CD1c-positive myeloid dendritic cell (primary cell): Measurements from ENCODE around the gene OPCML.

Experiments
- DNase-seq: peaks from one replicate; pipeline ENCODE4 v3.0.0-alpha.2; 2016; ENCODE audit errors: extremely low spot score

The OPCML gene

DNA sequence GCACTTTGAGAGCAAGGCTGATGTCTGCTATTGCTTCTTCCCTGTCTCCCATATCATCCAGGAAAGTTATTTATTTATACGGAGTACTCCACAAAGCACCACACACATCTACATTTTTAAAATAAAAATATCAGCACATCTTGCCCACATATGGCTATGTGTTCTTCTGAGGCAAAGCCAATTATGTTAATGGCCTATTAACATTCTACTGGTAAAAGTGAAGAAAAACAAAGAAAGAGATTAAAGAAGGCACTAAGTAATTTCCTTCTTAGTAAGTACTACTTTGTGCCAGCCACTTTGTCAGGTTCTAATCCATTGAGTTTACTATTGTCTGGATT is 548.7 kb downstream of the OPCML start:
- DNase-seq, result no peak

DNA sequence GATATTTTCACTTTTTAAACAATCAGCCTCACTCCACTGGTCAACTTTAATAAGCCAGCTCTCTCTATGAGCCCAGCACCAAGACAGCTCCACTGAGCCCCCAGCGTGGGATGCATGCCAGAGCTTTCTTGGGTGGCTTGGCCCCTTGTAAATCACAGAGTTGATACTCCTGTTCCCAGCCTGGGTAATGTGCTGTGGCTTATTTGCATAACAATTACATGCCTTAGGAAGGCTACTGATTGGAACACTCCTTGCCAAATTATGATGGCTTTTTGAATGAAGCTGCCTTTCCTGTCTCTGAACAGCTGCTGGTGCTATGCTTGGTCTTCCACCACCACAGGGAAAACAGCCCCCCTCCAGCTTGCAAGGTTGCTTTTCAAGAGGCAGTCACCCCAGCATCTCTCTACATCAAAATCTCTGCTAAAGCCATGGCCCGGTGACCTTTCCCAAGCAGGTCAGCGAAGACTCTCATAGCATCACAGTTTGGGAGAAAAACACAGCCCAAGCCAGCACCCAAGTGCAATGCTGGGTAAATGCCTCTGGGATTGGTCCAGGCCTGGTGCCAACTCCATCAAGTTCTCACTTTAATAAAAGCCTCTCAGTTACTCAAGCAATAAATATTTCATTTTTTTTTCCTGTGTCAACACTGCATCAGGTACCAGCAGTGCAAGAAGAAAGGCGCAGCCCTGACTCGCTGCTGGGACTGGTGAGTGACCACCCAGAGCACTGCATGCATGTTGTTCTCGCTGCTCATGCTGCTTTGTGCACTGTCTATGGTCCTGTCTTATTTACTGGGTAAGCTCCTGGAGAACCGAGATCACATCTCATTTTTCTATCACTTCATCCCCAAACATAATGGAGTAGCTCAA is 549.3 kb downstream of the OPCML start:
- no peak for DNase-seq

DNA sequence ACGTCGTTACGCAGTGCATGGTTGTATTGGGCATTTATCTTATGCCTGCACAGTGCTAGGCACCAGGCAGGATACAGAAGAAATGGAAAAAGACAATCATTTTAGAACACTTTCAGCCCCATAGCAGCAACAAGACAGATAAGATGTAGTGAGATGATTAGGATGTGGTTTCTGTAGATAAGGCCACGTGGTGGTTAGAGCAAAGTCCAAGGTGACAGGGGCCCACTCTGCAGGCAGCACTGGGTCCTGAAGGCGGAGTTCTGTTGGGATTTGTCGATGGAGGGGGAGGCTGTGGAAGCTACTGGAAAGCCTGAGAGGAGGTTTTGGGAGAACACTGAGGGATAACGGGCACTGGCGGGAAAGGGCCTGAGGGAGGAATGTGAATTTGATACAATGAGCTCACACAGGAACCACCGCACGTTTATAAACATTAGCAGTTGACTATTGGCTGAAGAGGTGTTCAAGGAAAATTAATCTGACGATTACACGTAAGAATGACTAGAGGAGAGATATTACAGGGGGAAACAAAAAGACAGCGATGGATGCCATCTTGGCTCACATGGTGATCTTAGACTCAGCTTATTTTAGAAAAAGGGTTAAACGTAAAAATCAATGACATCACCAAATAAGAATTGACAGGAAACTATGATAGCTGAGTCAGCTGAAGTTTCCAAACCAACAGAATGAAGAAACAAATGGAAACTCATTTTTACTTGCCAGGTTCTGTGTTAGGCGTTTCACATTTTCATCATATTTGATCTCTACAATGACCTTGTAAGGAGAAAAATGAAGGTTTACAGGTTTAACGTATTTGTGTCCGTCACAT is 551.0 kb downstream of the OPCML start:
- no peak for DNase-seq

DNA sequence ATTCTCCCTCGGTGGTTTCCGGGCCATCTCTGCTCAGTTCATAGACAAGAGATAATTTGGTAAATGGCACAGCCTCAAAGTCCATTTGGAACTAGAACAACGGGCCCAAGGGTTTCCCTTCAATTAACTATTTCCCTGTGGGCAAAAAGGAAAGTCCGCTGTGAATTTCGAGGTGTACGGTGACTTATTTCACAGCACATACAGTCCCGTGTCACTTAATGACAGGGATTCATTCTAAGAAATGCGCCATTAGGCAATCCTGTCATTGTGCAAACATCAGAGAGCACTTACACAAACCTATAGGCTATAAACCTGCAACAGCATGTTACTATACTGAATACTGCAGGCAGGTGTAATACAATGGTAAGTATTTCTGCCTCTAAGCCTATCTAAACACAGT is 551.6 kb downstream of the OPCML start:
- no peak for DNase-seq

DNA sequence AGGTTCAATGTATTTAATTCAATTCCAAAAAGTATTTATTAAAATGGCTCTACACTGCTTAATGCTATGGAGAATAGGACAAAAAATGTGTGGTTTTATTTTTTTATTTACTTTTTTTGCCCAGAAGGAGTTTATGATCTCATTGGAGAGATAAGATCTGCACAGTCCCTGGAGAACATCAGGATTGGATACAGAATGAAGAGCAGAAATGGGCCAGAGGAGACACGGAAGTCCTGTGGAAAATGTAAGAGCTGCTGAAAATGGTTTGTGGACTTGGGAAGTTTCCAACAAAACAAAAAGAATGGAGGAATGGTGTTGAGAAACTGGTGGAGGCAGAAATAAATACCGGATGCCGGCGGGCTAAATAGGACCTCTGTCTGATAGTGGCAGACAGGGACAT is 554.6 kb downstream of the OPCML start:
- no peak for DNase-seq

DNA sequence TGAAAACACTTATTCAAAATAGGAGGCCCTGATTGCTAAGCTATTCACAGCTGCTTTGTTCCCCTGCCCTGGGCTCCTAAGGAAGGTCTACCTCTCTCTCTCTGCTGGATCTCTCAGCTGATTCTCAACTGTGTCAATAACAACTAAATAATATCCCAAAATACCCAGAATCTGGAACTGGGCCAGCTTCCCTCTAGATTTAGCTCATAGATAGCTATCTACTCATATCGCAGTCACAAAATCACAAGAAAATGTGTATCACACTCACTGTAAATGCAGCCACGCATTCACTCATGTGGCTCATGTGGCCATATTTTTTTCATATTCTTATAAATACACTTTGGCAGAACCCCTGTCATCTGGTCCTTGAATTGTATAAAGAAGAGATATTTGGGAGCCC is 555.1 kb downstream of the OPCML start:
- no peak for DNase-seq

DNA sequence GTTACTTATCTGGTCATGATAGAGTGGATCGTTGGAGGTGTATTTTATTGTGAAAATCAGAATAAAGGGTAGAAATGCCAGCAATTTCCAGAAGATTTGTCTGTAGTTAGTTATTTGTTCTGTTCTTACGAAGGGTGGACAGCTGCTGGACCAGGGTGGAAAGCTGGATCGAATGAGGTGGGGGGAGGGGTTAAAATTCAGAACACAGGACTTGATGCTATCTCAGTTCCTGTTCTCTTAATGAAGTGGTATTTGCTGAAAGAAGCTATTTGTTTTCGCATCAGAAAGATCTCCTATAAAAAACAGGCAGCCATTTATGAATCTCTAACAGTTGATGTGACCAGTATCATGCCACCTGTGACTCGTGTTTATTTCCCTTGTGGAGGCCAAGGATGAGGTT is 556.2 kb downstream of the OPCML start:
- DNase-seq, result no peak

DNA sequence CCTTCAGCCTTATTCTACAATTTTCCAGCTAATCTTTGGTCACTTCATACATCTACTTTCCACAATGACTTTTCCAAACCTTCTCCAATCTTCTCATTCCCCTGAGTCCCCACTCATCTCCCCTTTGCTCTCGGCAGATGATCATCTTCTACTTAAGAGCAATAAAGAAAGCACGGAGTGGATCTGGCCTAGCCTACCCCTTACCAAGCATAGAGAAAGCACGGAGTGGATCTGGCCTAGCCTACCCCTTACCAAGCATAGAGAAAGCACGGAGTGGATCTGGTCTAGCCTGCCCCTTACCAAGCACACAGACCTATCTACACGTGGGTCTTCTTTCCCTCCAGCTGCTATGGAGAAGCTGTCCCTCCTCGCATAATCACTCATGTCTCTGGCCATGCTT is 558.6 kb downstream of the OPCML start:
- no peak for DNase-seq

DNA sequence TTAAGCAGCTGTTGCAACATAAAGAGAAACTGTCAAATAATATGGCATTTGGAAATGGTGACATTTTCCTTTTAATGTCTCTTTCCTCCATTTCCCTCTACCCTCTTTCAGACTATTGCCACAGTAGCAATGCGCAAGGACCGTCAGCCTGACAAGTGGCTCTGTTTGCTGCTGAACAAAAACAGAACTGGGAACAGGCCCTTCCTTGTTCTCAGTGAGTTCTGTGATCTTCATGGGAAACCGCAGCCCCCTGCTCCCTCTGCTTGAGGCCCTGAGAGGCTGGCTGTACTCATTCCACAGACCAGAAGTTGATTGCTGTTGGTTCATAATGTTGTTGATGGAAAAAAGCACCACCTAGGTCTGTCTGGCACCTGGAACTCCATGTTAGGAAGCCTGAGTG is 559.7 kb downstream of the OPCML start:
- no peak for DNase-seq

DNA sequence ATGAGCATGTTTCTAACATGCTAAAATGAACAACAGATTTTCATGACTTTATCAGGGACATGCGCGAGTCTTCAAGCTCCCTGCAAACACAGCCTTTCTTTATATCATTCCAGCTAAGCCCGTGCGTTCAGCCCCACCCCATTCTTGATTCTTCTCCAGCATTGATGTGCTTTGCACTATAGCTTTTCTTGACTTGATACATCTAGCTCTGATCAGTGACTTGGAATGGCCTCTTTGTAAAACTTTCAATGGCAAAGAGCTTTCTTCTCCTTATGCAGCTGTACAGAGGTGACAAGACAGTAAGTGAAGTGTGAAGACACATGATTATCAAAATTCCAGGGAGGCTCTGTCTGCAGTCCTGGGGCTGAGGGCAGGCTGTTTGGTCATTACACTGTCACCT is 561.0 kb downstream of the OPCML start:
- no peak for DNase-seq

DNA sequence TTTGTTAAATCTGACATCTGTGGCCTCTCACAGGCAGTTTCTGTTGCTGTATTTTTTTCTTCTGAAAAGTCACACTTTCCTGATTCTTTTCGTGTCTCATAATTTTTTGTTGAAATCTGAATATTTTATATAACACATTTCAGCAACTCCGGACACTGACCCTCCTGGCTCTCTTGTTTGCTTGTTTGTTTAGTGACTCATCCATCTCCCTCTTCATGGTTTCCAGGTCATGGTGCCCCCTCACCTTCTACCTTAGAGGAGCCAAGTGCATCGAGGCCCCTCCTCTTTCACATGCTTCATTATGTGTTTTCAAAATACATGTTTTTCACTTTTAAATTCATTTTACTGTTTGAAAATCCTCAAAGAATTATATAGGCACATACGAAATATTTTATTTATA is 562.4 kb downstream of the OPCML start:
- DNase-seq, result no peak

DNA sequence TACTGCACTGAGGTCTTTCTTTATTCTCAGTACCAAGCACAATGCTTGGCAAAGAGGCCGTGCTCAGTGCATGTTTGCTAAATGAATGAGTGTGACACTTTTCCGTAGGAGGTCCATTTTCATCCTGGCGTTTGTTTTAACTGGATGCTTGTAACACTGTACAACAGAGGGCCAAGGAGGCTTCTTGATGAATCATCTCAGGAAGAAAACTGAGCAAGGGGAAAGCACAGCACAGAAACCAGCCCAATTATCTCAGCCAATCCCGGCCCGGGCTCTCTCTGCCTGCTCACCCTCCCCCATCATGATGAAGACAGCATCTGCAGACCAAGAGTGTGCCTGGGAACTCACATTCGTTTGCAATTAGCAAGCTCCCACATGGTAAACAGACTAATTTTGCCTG is 570.3 kb downstream of the OPCML start:
- no peak for DNase-seq

DNA sequence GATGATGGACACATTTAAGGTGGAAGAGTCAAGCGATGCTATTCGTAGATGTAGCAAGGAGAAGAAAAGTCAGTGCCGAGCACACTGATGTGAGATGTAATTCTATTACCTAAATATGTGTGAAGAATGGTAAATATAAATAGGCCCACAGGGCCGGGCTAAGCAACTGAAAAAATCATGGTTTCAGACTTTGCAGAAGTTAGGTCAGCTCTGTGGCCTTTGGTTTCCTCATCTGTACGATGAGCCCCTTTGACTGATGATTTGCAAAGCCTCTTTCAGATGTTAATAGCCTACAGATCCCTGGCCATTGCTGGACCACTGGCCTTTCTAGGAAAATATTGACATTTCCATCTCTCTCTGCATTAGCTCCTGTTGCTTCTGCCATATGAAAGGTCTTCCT is 570.8 kb downstream of the OPCML start:
- no peak for DNase-seq

DNA sequence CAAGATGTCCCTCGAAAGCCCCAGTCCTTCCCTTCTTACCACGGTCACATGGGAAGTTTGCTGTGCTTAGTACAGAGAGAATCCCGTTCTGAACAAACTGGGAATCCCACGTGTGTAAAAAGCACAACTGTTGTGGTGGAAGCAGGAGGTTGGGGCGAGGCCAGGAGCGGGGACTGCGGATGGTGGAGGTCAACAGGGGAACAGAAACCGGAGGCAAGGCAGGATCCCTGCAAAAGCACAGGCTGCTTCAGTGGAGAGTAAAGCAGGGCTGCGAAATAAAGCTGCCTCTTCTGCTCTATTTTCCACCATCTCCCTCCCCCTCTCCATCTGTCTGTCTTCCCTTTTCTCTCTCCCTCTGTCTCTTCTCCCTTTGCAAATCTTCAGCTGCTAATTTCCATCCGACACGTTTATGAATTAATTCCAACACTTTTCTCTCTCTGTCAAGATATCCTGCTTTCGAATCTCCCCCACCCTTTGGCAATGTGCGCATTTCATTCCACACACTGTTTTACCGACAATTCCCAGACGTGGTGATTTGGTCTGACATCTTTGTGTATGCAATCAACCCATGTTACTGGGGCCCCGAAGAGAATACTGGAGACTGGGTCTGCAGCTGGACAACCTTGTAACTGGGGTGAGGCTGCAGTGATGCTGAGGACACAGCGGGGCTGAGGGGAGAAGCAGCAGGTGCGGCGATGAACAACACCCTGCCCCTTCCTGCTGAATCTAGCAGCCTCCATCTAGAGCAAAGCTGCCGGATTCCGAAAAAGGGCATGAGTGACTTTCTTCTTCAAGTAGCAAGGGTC is 571.8 kb downstream of the OPCML start:
- no peak for DNase-seq

DNA sequence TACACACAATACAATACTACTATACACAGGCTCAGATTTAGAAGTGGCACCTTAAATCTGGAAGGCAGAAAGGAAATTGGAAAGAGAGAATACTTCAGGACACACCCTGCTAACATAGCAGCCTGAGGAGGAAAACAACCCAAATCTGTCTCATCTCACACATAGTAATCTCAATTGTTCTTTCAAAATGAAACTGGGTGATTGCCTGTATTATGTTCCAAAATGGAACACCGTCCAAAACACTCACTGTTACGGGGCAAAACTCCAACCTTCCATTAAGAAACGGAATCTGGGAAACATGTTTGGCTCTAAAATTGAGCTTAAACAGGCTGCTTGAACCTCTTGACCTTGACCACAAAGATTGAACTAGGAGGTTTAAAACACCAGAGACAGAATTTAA is 572.6 kb downstream of the OPCML start:
- DNase-seq, result no peak

DNA sequence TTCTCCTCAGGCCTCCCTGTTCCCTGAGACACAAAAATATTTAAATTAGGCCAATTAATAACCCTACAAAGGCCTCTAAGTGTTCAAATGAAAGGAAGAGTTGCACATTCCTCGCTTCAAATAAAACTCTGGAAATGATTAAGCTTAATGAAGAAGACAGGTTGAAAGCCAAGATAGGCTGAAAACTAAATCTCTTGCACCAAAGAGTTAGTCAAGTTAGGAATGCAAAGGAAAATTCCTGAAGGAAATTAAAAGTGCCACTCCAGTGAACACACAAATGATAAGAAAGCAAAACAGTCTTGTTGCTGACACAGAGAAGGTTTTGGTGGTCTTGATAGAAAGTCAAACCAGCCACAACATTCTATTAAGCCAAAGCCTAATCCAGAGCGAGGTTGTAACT is 574.4 kb downstream of the OPCML start:
- no peak for DNase-seq

DNA sequence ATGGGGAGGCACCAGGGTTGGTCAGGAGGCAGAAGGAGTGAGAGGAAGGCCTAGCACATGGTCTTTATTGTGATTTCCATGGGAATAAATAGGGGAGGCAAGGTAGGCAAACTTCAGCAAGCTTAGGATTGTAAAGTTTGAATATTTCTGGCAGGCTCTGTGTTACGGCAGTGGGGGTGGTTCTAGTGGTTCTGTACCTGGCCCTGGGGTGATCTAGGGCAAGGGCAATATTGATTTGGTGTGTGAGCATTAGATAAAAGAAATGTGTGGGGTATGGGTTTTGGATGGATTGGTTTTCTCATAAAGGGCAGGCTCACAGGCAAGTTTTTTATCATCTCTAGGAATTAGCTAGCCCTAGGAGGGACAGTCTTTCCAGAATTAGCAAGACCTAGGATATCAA is 584.0 kb downstream of the OPCML start:
- DNase-seq, result no peak

DNA sequence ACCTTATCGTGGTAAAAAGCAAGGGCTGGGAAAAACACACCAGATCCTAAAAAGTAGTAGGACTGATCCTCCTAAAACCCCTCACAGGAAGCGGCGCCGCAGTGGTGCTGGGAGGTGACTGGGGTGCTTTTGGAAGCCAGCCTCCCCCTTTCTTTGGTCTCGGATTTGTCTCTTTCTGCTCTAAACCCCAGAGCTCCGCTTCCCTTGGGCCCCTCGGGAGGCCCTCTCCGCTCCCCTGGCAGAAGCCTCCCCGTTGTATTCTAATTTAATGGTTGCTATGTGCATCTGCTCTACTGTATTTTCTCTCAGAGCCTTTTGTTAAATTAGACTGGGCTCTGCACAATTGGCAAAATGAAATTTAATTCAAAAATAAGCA is 587.7 kb downstream of the OPCML start:
- DNase-seq, result no peak

DNA sequence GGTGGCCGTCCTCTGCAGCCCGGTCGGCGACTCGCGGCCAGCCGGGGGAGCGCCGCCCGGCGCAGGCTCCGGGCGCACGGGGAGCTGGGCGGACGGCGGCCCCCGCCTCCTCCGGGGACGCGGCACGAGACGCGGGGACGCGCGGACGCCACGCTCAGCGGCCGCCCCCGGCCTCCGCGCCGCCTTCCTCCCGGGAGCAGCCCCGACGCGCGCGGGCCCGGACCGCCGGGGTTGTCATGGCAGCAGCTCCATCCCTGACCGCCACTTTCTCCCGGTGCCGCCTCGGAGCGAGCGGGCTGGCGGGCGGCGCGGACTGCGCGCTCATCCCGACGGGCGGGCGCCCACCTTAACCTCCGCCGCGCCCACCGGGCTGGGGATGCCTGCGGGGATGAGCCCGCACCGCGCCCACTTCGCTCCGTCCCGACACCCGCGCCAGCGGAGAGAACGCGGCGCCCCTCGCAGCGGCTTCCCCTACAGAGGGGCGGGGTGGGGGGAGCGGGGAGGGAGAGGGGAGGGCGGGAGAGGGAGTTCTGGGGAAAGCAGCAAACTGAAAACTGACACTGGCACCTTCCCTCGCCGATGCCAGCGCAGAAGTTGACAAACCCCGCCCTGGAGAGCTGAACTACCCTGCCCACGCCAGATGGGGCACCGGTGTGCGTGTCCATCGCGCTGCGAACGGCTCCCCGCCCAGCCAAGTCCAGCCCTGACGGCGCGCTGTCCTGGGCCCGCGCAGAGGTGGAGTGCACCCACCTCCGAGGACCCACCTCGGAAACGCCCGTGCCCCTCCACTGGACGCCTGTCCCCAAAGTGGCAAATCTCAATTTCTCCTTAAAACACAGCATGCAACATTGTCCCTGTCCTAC is 588.4 kb downstream of the OPCML start:
- DNase-seq, result no peak

DNA sequence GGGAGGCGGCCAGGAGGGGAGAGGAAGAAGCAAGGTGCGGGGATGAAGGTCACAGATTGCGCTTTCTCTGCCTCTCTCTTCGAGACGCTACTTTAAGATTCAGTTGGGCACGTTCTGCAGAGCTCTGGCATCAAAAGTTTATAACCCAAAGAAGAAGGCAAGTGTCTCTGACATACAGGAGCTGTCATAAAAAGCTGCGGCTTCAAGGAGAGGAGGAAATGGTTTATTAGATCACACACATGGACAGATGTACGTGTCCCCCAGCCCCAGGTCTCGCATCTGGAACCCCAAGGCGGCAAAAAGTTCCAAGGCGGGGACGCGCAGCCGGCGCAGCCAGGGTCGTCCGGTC is 589.0 kb downstream of the OPCML start:
- DNase-seq, result no peak

DNA sequence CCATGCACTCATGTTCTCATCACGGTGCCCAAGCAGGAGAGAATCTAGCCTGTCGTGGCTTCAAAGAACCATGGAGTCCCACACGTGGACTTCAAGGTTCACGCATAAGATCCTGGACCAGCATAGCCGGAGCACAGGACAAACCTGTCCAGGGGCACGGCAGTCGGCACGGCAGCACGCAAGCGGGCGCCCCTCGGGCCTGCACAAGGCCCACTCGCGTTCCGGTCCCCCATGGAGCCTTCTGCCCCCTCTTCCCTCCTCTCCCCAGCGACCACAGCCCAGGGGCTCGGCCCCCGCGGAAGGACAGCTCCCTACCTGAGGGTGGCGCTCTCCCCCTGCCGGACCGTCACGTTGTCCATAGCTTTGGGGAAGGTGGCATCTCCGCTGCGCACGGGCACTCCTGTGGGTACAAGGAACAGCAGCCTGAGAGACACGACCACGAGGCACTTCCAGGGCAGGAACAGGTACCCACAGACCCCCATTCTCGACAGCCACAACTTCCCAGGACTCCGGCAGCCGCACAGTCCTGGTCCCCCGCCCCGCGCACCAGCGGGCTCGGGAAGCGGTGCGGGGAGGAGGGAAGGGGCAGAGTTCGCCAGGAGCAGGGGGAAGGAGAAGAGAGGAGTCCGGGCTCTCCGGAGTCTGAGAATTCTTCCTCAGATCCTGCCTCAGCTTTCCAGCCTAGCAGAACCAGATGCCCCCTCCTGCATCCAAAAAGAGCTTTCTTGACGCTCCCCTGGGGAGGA is 589.5 kb downstream of the OPCML start:
- DNase-seq, result no peak
